Activated CD4-positive, CD25-positive, alpha-beta regulatory T cell treated with anti-CD3 and anti-CD28 coated beads, Interleukin-2, amount 50 U/mL, for 16 hours (primary cell): ENCODE results near the gene RNLS.

Source experiments
- DNase-seq: peaks from one replicate; pipeline ENCODE4 v3.0.0-alpha.2; 2020; ENCODE audit warnings: low read depth, low spot score

Gene RNLS

GRCh38 chr10:88260329-88261051 lies 322.6 kb downstream of the RNLS start:
- no peak for DNase-seq

- no peak for DNase-seq
These were observed 323.7 kb downstream of the RNLS start for GRCh38 chr10:88259381-88259780.

- no peak for DNase-seq
These were observed 326.2 kb downstream of the RNLS start for GRCh38 chr10:88256886-88257285.

- no peak for DNase-seq
These were observed 327.0 kb downstream of the RNLS start for GRCh38 chr10:88256013-88256680.

- DNase-seq = no peak
These were observed 329.0 kb downstream of the RNLS start for GRCh38 chr10:88254091-88254490.

GRCh38 chr10:88253622-88254021 lies 329.5 kb downstream of the RNLS start:
- DNase-seq = no peak

GRCh38 chr10:88253128-88253527 lies 330.0 kb downstream of the RNLS start:
- no peak for DNase-seq

- DNase-seq = no peak
These were observed 333.7 kb downstream of the RNLS start for GRCh38 chr10:88249450-88249849.

GRCh38 chr10:88246675-88247074 lies 336.4 kb downstream of the RNLS start:
- no peak for DNase-seq

- no peak for DNase-seq
These were observed 337.1 kb downstream of the RNLS start for GRCh38 chr10:88245974-88246511.

GRCh38 chr10:88244781-88245625 lies 338.1 kb downstream of the RNLS start:
- no peak for DNase-seq

GRCh38 chr10:88243836-88244730 lies 339.0 kb downstream of the RNLS start:
- no peak for DNase-seq

GRCh38 chr10:88243202-88243744 lies 339.8 kb downstream of the RNLS start:
- DNase-seq = no peak

GRCh38 chr10:88241501-88241900 lies 341.6 kb downstream of the RNLS start:
- no peak for DNase-seq

GRCh38 chr10:88239212-88239611 lies 343.9 kb downstream of the RNLS start:
- no peak for DNase-seq

- no peak for DNase-seq
These were observed 344.6 kb downstream of the RNLS start for GRCh38 chr10:88238615-88238914.

GRCh38 chr10:88237896-88238614 lies 345.1 kb downstream of the RNLS start:
- no peak for DNase-seq

GRCh38 chr10:88236121-88236743 lies 346.9 kb downstream of the RNLS start:
- no peak for DNase-seq

GRCh38 chr10:88234297-88234696 lies 348.8 kb downstream of the RNLS start:
- no peak for DNase-seq

GRCh38 chr10:88233870-88234269 lies 349.2 kb downstream of the RNLS start:
- DNase-seq = no peak
